ENCODE results near the gene SEPTIN8.
A peak's percentile ranks its signal among the peaks of the same experiment; 100 is the strongest.

The SEPTIN8 gene

DNA sequence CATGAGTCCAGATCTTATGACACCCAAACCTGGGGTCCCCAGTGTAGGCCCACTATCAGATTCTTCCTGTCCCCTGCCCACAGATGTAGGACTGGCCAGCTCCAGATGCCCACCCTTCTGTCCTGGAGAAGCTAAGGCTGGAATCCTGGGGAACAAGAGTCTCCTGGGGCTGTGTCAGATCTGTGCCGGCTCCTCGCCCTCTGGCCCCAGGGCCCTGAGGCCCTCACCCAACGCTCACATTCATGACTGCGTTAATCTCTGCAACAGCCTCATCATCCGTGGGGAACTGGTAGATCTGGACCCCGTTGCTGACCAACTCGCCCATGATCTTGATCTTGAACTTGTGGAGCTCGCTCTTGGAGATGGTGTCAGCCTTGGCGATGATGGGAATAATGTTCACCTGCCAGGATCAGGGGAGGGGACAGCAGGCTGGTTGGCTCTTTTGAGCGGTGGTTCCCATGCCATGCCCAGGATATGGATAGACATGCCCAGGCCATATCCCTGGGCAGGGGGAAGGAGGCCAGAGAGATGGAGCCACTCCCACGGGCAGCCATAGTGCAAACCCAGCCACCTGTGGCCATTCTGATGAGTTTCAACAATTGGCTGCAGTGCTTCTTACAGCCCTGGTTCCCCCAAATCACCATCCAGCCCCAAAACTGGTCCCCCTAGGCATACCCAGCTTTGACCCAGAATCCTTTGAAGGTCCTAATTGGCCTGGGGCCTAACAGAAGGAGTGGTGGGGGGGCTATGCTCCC is 14.6 kb downstream of the SEPTIN8 start:
- no peak for DNase-seq

DNA sequence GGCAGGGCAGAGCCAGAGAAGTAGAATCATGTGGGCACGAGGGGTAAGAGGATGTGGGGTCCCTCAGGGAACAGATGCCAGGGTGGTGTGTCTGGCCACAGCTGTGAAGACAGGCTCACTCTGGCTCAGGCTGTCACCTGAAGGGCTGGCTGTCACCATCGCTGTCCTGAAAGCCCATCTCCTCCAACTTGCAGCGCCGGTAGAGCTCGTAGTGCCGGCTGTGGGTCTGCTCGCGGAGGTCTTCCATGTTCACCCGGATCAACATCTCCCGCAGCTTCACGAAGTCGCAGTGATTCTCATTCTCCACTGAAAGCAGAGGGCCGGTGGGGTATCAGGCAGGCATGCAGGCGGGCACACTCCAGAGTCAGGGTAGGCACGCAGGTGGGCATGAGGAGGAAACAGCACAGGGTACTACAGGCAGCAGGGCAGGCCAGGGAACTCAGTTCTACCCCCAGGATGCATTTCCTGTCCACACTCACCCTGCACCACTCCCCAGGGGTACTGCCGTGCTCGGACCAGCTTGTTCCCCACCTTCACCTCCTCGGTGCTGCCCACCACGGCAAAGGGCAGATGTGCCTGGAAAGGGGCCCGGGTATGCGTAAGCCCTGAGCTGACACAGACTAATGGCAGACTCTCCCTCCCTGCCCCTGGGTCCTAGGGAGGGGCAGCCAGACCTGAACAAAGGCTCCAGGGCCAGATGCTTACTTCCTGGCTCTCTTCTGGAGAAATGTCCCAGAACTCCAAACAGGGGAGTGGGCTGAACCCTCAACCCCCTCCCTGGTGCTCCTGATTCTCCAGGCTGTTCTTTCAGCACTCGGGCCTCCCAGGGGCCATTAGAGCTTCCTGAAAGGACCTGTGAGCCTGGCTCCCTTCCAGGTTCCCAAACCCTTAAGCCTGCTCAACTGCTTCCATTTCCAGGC is 15.5 kb downstream of the SEPTIN8 start:
- no peak for DNase-seq

DNA sequence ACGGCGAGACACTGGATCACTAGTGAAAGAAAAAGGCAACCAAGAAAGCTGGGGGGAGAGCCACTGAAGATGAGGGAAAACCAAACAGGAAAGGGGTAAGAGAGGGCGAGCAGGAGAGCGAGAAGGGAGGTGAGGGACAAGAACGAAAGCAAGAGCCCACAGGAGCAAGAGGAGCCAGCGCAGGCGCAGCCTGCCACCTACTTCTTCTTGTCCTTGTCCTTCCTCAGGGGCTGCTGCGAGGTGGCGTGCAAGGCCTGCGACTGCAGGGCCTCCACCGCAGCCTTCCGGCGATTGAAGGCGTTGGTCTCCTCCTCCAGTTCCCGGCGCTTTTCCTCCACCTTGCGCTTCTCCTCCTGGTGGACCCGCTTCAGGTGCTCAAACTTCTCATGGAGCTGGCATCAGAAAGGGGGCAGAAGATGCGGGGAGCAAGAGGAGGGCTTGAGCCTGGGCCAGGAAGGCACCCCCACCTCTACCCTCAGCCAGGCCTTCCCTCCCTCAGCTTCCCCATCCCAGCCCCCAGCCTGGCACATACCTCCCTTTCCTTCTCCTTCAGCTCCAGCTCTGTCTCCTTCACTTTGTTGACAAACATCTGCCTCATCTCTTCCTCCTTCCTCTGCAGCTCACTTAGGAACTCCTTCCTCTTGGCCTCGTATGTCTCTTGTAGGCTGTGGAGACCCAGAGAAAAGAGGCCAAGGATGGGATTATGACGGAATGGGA is 16.3 kb downstream of the SEPTIN8 start:
- no peak for DNase-seq

DNA sequence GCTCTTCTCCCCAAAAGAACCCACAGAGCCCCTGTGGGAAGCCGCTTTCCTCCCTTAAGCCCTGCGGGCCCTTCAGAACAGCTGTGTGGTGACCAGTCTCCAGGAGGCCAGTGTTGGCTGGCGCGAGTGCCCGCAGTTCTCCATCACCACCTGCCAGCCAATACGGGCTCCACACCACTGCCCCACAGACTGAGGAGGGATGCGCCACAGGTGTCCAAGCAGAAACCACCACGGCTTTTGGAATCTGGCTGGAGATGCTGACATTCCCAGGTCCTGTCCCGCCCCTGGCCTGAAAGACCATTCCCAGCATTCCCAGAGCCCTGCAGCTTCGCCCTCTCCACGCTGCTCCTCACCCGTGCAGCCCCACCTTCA is 17.0 kb downstream of the SEPTIN8 start:
- no peak for DNase-seq

DNA sequence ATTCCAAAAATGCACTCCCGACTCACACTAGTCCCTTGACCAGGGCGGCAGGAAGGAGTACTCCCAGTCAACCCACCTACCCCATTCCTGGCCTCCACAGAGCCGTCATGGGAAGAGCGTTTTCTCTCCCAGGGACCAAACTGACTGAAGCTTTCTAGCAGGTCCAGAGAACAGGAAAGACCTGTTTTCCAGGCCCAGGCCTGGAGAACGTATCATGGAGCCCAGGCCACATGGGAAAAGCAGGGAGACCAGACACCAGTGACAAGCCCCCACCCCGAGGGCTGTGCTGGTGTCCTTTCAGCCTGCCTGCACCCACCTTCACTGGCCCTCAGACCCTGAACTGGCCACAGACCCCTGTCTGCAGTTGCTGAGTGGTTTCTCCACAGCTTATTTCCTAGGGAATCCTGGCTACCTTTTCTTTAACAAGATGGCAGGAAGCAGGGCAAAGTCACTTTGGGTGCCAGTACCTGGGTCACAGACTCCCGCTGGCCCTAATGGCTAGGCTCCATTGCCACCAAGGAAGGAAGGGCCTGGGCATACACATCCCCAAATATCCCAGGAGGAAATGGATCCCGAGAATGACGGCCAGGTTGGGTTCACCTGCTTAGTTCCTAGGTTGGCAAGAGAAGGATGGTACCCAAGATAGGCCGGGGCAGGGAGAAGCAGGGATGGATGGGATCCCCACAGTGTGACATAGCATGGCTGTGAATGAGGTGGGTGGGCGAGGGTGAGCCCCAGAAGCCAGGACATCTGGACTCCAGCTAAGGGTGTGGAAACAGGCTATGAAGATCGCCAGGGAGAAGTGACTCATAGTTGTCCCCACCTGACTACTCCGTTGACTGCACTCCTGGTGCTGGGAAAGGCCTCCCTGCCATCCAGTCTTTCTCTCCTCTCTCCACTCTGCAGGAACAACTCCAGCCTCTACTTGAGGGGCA is 17.7 kb downstream of the SEPTIN8 start:
- DNase-seq, result no peak

DNA sequence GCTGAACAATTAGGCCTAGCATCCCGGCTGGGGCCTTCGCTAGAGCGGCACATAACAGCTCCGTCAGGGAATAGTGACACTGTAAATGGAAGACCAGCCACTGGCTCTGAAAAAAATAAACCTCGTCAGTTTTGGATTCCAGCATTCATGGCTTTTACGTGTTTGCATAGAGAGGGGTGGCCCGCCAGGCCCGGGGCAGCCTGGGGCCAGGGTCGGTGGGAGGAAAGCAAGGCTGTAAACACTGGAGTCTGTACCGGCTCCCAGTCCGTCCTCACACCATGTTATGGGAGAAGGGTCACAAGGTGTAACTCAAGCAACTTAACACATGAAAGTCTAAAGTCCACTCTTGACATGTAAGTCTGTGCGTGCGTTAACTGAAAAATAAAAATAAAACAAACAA is 18.6 kb downstream of the SEPTIN8 start:
- no peak for DNase-seq

DNA sequence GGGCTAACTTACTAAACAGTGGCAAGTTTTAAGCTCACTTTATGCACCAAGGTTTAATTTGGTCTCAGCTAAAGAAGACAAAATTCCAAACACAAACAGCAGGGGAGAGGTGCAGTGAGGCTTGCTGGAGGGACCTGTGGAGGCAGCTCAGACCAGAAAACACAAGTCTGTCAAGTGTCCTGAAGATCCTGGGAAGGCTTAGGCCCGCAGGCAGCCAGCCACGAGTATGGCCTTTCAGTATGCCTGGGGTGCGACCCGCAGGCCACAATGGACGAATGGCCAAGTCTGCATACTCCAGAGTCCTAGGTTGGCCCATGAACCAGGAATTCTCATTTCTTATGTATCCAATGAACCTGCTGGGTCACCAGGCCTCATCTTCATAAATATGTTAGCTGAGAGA is 20.5 kb downstream of the SEPTIN8 start:
- DNase-seq, result no peak

DNA sequence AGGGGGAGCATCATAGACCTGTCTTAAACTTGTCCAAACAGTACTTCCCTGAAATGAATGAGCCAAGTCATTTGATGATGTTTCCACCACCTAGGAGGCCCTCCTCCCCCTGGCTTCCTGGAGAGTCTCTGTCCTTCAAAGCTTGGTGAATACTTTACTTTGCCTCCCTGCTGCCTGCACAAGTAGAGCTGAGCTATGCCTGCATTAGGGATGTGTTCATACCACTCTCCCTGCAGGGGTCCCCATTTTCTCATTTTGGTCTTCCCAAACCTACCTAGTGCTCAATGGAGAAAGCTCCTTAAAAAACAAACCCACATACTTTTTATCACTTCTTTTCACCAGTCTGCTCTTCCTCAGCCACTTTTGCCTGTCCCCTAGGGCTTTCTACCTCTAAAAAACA is 22.1 kb downstream of the SEPTIN8 start:
- peak; percentile 27 to 35 for DNase-seq

DNA sequence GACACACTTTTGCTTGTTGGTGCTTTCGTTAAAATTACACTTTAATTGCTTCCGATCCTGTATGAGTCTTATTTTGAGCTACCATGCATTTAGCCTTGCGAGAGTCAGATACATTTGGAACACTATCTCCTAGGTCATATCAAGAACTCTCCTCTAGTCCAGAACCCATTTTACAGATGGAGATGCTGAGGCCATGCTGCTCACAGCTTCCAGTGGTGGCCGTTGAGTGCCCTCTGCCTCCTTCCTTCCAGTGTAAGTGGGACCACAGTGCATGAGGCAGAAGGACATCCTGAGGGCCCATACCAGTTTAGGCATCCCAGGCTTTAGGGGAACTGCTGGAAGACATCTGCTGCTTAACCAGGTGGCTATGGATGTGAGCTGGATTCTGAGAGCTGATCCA is 22.9 kb downstream of the SEPTIN8 start:
- DNase-seq, result no peak

DNA sequence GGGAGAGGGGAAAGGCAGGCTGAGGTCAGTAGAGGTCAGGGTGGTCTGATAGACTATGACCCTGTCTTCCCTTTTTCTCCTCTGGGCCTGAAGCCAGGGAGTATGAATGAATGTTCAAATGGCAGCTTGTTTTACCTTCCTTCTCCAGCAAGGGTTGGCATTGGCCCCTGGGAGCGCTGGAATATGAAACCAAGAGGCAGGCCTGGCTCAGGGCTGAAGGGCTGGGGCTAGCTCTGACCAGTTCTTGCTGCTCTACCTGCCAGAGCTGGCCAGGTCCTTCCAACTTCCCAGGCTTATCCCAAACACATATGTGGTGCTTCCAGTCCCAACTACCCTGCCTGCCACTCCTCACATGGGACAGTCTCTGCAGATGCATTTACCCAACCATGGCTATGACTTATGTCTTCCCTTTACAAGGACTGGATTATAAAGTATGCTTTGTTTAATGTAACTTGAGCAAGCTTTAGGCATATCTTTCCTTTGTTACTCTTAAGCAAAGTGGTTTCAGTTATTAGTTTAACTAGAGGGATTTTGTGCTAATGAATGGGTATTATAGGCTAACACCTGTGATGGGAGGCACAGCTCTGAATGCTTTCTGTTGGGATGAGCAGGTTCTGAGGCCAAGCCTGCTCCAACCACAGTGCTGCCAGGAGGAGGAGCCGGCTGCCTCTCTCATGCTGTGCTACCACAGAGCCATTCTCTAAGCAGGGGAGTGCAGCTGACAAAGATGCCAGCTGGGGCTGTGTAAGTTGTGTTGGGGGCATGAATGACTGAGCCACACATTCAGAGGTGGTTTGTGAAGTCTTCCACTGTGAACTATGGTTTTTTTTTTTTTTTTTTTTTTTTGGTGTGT is 23.7 kb downstream of the SEPTIN8 start:
- DNase-seq, result no peak

DNA sequence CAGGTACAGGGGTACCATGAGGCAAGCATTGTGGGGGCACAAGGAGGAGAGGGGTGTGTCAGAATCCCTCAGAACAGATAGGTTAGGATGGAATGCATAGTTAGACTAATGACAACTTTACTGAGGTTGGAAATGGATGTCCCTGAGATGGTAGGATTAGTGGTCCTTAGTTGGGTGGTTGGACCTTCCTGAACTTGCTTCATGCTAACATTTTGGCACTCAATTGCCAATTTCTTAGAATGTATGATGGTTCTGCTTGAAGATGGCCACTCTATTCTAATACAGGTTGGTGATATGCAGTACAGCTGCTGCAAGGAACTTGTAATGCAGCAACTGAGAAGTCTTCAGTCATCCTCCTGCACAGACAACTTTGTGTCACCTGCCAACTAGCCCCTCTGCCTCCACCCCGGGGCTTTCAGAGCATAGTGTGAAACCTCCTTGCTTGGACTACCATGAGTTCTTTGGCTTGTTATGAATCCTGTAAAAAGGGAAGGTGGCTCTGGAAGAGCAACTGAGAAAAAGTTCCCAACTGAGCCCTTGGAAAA is 24.4 kb downstream of the SEPTIN8 start:
- no peak for DNase-seq

DNA sequence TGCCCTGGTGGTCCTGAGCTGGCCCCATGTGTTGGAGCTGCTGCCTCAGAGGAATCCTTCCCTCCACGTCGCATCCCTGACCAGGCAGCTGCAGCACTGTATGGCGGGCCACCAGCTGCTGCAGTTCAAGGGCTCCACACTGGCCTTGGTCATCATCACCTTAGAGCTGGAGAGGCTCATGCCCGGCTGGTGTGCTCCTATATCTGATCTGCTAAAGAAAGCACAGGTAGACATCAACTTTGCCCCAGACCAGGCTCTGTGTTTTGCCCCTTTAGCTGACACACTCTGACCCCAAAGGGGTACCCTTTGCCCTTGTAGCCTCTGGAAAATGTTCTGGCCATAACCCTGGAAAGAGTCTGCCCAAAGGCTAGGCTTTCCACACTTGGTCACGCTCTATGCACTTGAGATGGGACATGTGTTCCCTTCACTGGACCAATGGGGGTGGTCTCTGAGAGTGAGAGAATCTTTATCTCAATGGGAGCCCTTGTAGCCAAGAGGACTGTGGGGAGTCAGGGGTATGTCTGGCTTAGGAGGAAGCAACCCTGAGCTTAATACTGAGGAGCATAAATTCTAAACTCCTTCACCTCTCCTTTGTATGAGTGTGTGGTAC is 25.0 kb downstream of the SEPTIN8 start:
- no peak for DNase-seq

DNA sequence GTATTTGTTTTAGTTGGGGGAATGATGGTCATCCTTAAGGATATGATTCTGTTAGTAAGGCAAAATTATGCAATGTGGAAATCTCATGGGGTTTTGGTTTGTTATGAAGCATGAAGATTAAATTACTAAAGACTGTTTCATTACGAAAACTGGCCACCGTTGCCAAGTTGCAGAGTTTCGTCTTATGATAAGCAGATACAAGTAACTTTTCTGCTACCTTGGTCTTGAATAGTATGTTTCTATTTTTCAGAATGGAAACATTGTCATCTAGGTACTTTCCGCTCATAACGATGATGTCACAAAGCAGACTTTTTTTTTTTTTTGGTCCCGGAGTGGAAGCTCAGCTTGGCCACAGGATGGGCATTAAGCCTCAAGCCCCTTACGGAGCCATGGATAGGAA is 25.6 kb downstream of the SEPTIN8 start:
- DNase-seq, result no peak

DNA sequence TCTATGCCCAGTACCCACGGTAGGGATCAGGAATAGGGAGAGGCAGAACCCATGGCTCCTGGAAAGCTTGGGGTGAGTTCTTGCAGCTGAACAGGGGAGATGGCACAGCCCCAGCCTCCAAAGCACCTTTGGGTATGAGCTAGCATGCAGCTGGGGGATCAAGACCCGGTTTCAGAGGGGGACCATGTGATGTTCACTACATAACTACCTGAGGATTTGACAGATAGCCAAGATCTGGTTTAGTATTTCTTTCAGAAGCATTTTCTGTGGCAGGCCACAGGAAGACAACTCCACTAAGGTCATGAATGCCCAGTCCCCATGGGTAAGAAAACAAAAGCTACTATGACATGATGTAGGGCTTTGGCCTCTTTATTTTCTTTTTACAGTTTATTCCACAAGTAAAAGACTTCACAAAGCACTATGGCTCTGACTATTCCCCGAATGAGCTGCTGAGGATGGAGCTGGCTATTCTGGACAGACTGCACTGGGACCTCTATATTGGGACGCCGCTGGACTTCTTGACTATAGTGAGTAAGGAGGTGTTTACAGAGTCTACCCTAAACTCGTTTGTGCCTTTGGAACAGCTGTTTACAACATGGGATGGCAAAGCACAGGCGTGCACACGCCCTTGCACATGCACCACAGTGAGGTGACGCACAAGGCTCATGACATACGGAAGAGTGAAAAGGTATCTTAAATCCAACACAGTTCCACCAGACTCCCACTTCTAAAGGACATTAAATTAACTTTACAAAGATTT is 26.4 kb downstream of the SEPTIN8 start:
- DNase-seq, result no peak

DNA sequence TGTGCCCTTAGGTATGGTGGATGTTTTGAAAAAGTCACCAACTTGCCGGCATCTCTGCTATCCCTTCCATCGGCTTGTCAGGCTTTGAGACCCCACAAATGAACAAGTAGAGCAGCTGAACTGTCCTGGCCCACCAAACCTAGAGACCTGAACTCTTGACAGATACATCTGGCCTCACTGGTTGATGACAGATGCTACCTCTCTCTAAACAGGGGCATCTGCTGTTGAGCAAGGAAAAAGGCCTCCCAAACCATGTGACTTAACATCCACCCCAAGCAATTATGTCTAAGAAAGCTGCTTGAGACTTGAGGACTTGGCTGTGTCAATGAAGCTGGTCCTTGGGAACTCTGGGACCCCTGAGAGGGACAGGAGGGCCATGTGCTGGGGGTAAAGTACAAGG is 27.5 kb downstream of the SEPTIN8 start:
- DNase-seq, result no peak

DNA sequence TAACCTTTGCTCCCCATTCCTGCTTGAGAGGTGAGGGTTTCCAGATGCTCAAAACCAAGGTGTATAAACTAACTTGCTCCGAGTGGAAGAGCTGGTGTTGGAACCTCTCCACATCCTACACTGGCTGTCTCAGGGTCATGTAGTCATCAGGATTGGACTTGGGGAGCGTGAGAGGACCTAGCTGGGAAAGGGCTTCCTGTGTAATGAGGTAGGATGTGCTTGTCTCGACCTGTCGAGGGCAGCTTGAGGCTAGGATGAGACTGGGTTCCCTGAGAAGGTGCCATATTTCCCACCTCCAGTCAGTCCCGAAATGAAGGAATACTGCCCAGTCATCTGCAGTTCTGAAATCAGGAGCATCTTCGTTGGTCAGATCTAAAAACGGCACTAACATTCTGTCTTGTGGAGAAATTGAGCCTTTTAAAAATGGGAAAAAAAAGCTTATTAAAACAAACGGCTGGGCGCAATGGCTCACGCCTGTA is 28.5 kb downstream of the SEPTIN8 start:
- DNase-seq, result no peak

DNA sequence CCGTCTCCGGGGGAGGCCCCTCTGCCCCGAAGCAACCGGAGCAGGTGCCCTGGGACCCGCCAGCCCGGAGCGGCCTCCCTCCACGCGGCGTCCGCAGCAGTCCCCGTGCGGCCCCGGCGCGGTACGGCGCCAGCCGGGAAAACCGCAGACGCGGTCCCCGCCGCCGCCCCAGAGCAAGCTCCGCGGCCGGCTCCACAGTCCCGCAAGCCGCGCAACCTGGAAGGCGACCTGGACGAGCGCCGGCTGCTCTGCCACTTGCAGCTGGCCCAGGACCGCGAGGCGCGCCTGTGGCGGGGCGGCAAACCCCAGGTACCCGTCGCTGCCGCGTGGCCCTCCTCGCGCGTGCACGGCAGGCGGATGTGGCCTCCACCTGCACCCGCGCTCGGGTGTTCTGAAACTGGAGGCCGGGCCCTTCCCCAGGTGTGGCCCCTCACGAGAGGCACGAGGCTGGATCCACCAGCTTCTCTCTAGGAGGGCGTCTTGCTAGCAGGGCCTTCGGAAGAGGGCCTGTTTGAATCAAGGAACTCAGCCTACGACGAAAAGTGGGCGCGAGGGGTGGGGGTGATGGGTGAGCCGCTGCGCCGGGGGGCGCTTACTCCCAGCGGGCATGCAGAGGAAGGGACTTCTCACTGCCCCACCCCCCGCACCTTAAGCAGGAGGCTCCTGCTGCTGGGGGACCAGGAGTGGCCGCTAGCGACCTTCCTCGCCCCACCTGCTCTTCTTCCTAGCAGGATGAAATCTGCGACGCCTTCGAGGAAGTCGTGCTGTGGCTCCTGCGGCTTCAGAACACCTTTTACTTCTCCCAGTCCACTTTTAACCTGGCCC is 29.2 kb downstream of the SEPTIN8 start:
- DNase-seq, result no peak

DNA sequence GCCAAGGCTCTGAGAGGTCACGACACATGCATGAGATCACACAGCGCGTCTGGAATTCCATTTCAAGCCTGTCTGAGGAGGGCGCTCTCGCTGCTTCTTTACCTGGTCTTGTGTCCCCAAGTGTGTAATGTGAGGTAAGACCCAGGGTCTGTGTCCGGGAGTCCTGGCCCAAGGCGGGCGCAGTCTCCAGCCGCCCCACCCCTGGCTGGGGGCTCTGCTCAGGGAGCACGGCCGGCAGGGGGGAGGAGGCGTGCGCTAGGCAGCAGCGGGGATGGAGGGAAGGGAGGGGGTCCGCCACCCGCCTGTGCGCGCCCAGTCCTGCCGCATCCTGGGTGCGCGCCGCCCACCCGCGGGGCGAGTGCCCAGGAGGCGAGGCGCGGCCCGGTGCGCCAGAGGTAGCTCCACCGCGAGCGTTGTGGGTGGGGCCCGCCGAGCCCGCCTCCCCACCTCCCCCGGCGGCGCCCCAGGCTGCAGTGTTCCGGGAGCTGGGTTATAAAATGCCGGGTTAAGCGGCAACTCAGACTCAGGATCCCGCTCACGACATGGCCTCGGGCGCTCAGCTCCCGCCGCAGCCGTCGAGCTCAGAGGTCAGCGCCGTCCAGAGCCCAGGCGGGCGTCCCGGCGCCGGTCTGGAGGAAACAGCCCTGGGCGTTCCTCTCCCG is 30.0 kb downstream of the SEPTIN8 start, which contains the start of gene CCNI2:
TSS of gene CCNI2 (plus strand) at position 473 of the 662 bp plus-strand sequence. CDS start at position 543, 70 bp downstream.
- peak in 1 of 2 experiments; percentile 36 for DNase-seq
